A673 (cell line): ENCODE data around the gene TAF1. TPM values are rescaled to one million over a fixed set of nuclear protein-coding genes. Genes with fewer than 3 reads are reported as not detected.

ENCODE experiments used
- BruUV-seq: library from RNA; stranded (reverse); fragments of 400-500 nt; replicated peaks from 2 replicates; lab custom pipeline; 2021; lab: Mats Ljungman, UMichigan
- CTCF ChIA-PET: fragments of 300-600 bp; sonication (Branson Sonifier 250); formaldehyde crosslinking; loops from one replicate; lab custom pipeline; 2022; ENCODE audit warnings: antibody characterized with exemption; lab: Charles Lee
- POLR2A ChIA-PET: fragments of 300-600 bp; sonication (Branson Sonifier 250); formaldehyde crosslinking; loops from one replicate; lab custom pipeline; 2022; ENCODE audit warnings: antibody characterized with exemption; ENCODE audit not compliant: low non-redundant PET; lab: Charles Lee
- DNase-seq: peaks from one replicate; pipeline ENCODE4 v3.0.0-alpha.2; 2015; ENCODE audit warnings: low spot score
- H3K27ac ChIP-seq: fragments of 200-600 bp; sonication (generic); 2 replicates; pipeline ENCODE4 v1.5.1; 2016; ENCODE audit warnings: mixed run types, low read depth, mild to moderate bottlenecking, mixed read lengths, antibody characterized with exemption, low read length; ENCODE audit not compliant: poor library complexity, severe bottlenecking
- H3K27me3 ChIP-seq: fragments of 200-600 bp; sonication (generic); replicated peaks from 2 replicates; pipeline ENCODE4 v1.6.1; 2017; ENCODE audit warnings: mixed run types, low read depth, mild to moderate bottlenecking, mixed read lengths, antibody characterized with exemption, low read length; ENCODE audit not compliant: insufficient read depth, poor library complexity
- H3K36me3 ChIP-seq: fragments of 200-600 bp; sonication (generic); 2 replicates; pipeline ENCODE4 v1.6.1; 2016; ENCODE audit warnings: mixed run types, mild to moderate bottlenecking, mixed read lengths, antibody characterized with exemption, low read length; ENCODE audit not compliant: insufficient read depth, poor library complexity, severe bottlenecking
- H3K4me1 ChIP-seq: fragments of 200-600 bp; sonication (generic); 2 replicates; pipeline ENCODE4 v1.6.1; 2017; ENCODE audit warnings: mixed run types, mild to moderate bottlenecking, mixed read lengths, antibody characterized with exemption, low read length; ENCODE audit not compliant: insufficient read depth, poor library complexity, severe bottlenecking
- H3K4me3 ChIP-seq: fragments of 200-600 bp; sonication (generic); 2 replicates; pipeline ENCODE4 v1.5.1; 2016; ENCODE audit warnings: low read depth, mixed run types, mild to moderate bottlenecking, mixed read lengths, low read length; ENCODE audit not compliant: poor library complexity, severe bottlenecking
- H3K9me3 ChIP-seq: fragments of 200-600 bp; sonication (generic); 2 replicates; pipeline ENCODE4 v1.6.1; 2016; ENCODE audit warnings: mixed run types, low read depth, mild to moderate bottlenecking, mixed read lengths, antibody characterized with exemption, low read length; ENCODE audit not compliant: poor library complexity, severe bottlenecking
- EZH2 ChIP-seq: fragments of 200-600 bp; sonication (generic); IDR thresholded peaks from 2 replicates; pipeline ENCODE4 v1.6.1; 2017; ENCODE audit warnings: borderline replicate concordance, low read depth, mild to moderate bottlenecking, mixed read lengths, antibody characterized with exemption, low read length; ENCODE audit not compliant: poor library complexity, severe bottlenecking
- intact Hi-C: fragments of 100-400 bp; cut with micrococcal nuclease; formaldehyde crosslinking; loops from one replicate; pipeline ENCODE4 v1.10.0; 2022; ENCODE audit not compliant: unreplicated experiment
- total RNA-seq: library from RNA; stranded (reverse); gene quantifications from 2 replicates; pipeline ENCODE4 v1.2.3, GENCODE V29; 2021
- TF ChIP-seq, protein P1 (sequence below): fragments of 300-800, 200-600 bp; sonication (generic); conservative IDR thresholded peaks from 2 replicates; pipeline ENCODE4 v1.5.1; 2017; ENCODE audit warnings: low read depth, mild to moderate bottlenecking, antibody characterized with exemption, low read length, moderate library complexity, mixed read lengths

TAF1 gene
- total RNA-seq, 1 experiment from 2014 or later, result 30.3 TPM

DNA sequence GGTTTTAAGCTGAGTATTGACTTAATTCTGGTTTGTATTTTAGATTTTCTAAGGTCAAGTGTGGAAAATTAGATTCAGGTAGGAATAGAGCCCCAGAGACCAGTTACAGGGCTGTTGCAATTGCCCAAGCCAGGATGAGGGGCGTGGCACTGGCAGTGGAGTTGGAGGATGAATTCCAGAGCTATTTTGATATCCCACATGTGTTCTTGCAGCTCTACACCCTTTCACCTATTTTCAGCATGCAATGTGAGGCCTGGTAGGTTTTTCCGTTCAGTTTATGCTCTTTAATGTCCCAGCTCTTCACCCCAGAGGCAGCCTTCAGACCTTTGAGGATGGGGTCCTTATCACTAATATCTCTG lies 148.9 kb downstream of the TAF1 start:
- Histone ChIP-seq H3K4me3 (no peak overlapping the region), H3K27ac (no peak overlapping the region), H3K9me3 (no peaks in the 10 kb centered on the region), H3K36me3 (no peaks in the 10 kb centered on the region), H3K4me1 (no peaks in the 10 kb centered on the region), H3K27me3 (no peaks in the 10 kb centered on the region)
- TF ChIP-seq, protein P1, sequence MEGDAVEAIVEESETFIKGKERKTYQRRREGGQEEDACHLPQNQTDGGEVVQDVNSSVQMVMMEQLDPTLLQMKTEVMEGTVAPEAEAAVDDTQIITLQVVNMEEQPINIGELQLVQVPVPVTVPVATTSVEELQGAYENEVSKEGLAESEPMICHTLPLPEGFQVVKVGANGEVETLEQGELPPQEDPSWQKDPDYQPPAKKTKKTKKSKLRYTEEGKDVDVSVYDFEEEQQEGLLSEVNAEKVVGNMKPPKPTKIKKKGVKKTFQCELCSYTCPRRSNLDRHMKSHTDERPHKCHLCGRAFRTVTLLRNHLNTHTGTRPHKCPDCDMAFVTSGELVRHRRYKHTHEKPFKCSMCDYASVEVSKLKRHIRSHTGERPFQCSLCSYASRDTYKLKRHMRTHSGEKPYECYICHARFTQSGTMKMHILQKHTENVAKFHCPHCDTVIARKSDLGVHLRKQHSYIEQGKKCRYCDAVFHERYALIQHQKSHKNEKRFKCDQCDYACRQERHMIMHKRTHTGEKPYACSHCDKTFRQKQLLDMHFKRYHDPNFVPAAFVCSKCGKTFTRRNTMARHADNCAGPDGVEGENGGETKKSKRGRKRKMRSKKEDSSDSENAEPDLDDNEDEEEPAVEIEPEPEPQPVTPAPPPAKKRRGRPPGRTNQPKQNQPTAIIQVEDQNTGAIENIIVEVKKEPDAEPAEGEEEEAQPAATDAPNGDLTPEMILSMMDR, result no peak
- no peak for TF ChIP-seq EZH2
- CTCF ChIA-PET, result no interaction called here
- DNase-seq, result no peak
- no TSS peak for BruUV-seq
- POLR2A ChIA-PET, result no interaction called here
- intact Hi-C loops, result no loop called here

Other genes with a start within 250 kb of the TAF1 start
- 51.6 and 63.3 TPM in 2 replicates for gene MED12, start 247.8 kb upstream of the TAF1 start, total RNA-seq
- 1.2 and 1.7 TPM in 2 replicates for gene NLGN3, start 221.5 kb upstream of the TAF1 start, total RNA-seq
- not detected in 2 replicates for gene GJB1, start 143.1 kb upstream of the TAF1 start, total RNA-seq
- gene ZMYM3, start 112.2 kb upstream of the TAF1 start, total RNA-seq, result 47.6 and 52.7 TPM in 2 replicates
- 705 and 792 TPM in 2 replicates for gene NONO, start 82.7 kb upstream of the TAF1 start, total RNA-seq
- gene ITGB1BP2, start 64.6 kb upstream of the TAF1 start, total RNA-seq, result 6.6 and 7.0 TPM in 2 replicates
- 130 and 150 TPM in 2 replicates for gene OGT, start 166.7 kb downstream of the TAF1 start, total RNA-seq
- gene GCNA, start 212.1 kb downstream of the TAF1 start, total RNA-seq, result 1.8 and 3.0 TPM in 2 replicates